A673 (cell line): ENCODE measurements around the gene MAX.

ENCODE experiments used
- EZH2 ChIP-seq: fragments of 200-600 bp; sonication (generic); IDR thresholded peaks from 2 replicates; pipeline ENCODE4 v1.6.1; 2017; ENCODE audit warnings: borderline replicate concordance, low read depth, mild to moderate bottlenecking, mixed read lengths, antibody characterized with exemption, low read length; ENCODE audit not compliant: poor library complexity, severe bottlenecking
- TF ChIP-seq, protein P1 (sequence below): fragments of 300-800, 200-600 bp; sonication (generic); conservative IDR thresholded peaks from 2 replicates; pipeline ENCODE4 v1.5.1; 2017; ENCODE audit warnings: low read depth, mild to moderate bottlenecking, antibody characterized with exemption, low read length, moderate library complexity, mixed read lengths

DNA sequence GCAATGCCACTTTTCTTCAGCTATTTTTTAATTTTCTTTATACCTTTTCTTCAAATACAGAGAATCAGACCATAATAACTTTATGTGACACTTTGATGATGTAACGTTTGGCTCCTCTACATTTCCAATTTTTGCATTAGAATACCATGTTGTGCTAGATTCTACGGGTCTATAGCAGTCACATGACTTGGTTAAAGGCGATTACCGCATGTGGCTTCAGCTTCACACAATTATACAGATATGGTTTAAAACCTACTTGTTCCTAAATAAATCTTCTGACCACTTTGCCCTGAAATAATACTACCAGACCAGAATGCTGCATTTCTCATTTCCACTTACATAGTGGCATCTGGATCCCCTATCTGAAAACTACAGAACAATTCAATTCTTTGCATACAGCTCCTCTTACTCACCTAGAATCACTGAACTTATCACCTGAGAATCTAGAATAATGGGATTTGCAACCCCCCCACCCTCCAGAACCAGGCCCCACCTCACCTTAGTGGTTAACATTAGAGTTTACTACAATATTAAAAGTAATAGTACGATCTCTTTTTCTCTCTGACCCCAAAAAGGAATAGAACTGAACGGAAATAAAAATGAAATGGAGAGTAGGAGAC lies 1.3 kb downstream of the MAX start:
- TF ChIP-seq, protein P1, sequence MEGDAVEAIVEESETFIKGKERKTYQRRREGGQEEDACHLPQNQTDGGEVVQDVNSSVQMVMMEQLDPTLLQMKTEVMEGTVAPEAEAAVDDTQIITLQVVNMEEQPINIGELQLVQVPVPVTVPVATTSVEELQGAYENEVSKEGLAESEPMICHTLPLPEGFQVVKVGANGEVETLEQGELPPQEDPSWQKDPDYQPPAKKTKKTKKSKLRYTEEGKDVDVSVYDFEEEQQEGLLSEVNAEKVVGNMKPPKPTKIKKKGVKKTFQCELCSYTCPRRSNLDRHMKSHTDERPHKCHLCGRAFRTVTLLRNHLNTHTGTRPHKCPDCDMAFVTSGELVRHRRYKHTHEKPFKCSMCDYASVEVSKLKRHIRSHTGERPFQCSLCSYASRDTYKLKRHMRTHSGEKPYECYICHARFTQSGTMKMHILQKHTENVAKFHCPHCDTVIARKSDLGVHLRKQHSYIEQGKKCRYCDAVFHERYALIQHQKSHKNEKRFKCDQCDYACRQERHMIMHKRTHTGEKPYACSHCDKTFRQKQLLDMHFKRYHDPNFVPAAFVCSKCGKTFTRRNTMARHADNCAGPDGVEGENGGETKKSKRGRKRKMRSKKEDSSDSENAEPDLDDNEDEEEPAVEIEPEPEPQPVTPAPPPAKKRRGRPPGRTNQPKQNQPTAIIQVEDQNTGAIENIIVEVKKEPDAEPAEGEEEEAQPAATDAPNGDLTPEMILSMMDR = no peak
- TF ChIP-seq EZH2 = no peak
